PFSK-1 (cell line): ENCODE results near the gene ALOX12B.

ENCODE experiments used
- POLR2AphosphoS5 ChIP-seq: IDR thresholded peaks from 2 replicates; pipeline ENCODE4 v1.6.1; 2012; ENCODE audit warnings: low read depth, mild to moderate bottlenecking, control low read depth, low read length, moderate library complexity
- SIN3A ChIP-seq: IDR thresholded peaks from 2 replicates; pipeline ENCODE4 v1.6.1; 2012; ENCODE audit warnings: mild to moderate bottlenecking, low read length, moderate library complexity, borderline replicate concordance; ENCODE audit not compliant: insufficient read depth

DNA sequence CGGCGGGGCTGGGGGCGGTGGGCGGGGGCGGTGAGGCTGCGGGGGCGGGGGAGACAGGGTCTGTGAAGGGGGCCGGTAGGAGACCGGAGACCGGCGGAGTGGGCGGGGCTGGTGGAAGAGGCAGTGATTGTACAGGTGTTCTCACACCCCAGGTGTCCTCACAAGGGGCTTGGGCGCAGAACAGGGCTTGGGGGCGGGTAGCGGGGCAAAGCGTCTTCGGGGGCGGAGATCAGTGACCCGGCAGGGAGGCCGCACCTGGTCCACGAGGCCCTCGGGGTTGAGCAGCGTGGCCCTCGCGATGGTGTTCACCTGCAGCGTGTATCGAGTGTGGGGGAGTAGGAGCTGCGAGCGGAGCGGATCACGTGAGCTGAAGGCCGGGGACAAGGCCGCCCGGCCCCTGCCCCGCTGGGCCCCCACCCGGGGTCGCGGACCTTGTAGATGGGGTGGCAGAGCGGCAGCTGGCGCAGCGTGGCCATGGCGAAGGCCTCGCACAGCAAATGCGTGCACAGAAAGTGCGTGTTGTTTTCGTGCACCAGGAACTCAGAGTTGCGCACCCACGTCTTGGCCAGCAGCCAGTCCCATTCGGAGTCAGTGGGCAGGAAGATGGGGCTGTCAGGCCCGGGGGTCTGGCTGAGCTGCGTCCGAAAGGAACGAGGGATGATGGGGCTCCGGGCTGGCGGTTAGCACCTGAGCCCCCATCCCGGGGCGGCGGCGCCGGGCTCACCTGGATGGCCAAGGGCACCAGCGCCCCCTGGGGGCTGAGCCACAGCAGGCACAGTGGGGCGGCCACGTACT lies 22.3 kb upstream of the ALOX12B start:
- TF ChIP-seq POLR2AphosphoS5 (no peak), SIN3A (no peak)
